SK-N-SH treated with all-trans-retinoic acid at 6 μM for 48 hours (cell line): Measurements from ENCODE around the gene MYO3B.

Source experiments
- ARNTL ChIP-seq: fragments of 450-650 bp; formaldehyde crosslinking; IDR thresholded peaks from 2 replicates; pipeline ENCODE4 v1.5.0; 2020; ENCODE audit warnings: low read depth, mild to moderate bottlenecking, moderate library complexity, borderline replicate concordance
- CREB5 ChIP-seq: fragments of 250-450 bp; sonication (Bioruptor Pico); IDR thresholded peaks from 2 replicates; pipeline ENCODE4 v1.5.1; 2020; ENCODE audit warnings: low read depth, mild to moderate bottlenecking, moderate library complexity
- CSDC2 ChIP-seq: fragments of 250-450 bp; sonication (Bioruptor Pico); IDR thresholded peaks from 2 replicates; pipeline ENCODE4 v1.5.0; 2020; ENCODE audit warnings: mild to moderate bottlenecking, moderate library complexity
- CSRNP3 ChIP-seq: fragments of 250-450 bp; sonication (Bioruptor Pico); IDR thresholded peaks from 2 replicates; pipeline ENCODE4 v1.5.1; 2021; ENCODE audit warnings: mild to moderate bottlenecking, moderate library complexity
- GLIS3 ChIP-seq: fragments of 250-450 bp; sonication (Bioruptor Pico); IDR thresholded peaks from 2 replicates; pipeline ENCODE4 v1.5.0; 2020; ENCODE audit warnings: mild to moderate bottlenecking, moderate library complexity
- OSR1 ChIP-seq: fragments of 250-450 bp; sonication (Bioruptor Pico); IDR thresholded peaks from 2 replicates; pipeline ENCODE4 v1.8.0; 2022; ENCODE audit warnings: moderate library complexity, mild to moderate bottlenecking, inconsistent platforms
- PATZ1 ChIP-seq: fragments of 250-450 bp; sonication (Bioruptor Pico); IDR thresholded peaks from 2 replicates; pipeline ENCODE4 v1.8.0; 2020; ENCODE audit warnings: mild to moderate bottlenecking, moderate library complexity, borderline replicate concordance
- POU6F1 ChIP-seq: fragments of 250-450 bp; sonication (Bioruptor Pico); IDR thresholded peaks from 2 replicates; pipeline ENCODE4 v1.8.0; 2021; ENCODE audit warnings: low read depth, mild to moderate bottlenecking, moderate library complexity, borderline replicate concordance
- RARB ChIP-seq: fragments of 250-450 bp; sonication (Bioruptor Pico); IDR thresholded peaks from 2 replicates; pipeline ENCODE4 v1.8.0; 2021; ENCODE audit warnings: mild to moderate bottlenecking, moderate library complexity
- TCF4 ChIP-seq: fragments of 250-450 bp; sonication (Bioruptor Pico); IDR thresholded peaks from 2 replicates; pipeline ENCODE4 v1.8.0; 2021; ENCODE audit warnings: mild to moderate bottlenecking, moderate library complexity, borderline replicate concordance
- ZC3H10 ChIP-seq: fragments of 250-450 bp; sonication (Bioruptor Pico); IDR thresholded peaks from 2 replicates; pipeline ENCODE4 v1.5.1; 2021; ENCODE audit warnings: mild to moderate bottlenecking, moderate library complexity
- ZFP3 ChIP-seq: fragments of 250-450 bp; sonication (Bioruptor Pico); IDR thresholded peaks from 2 replicates; pipeline ENCODE4 v1.5.0; 2020; ENCODE audit warnings: mild to moderate bottlenecking, moderate library complexity
- ZNF565 ChIP-seq: fragments of 450-650 bp; formaldehyde crosslinking; conservative IDR thresholded peaks from 2 replicates; pipeline ENCODE4 v1.5.0; 2020; ENCODE audit warnings: low read depth, mild to moderate bottlenecking, moderate library complexity
- ZNF8 ChIP-seq: fragments of 450-650 bp; formaldehyde crosslinking; IDR thresholded peaks from 2 replicates; pipeline ENCODE4 v1.5.0; 2020; ENCODE audit warnings: mild to moderate bottlenecking, moderate library complexity

GRCh38 chr2:170585067-170585466 is 407.1 kb downstream of the MYO3B start:
- TF ChIP-seq GLIS3 (CRISPR knock-in tag) (no peak), ZC3H10 (CRISPR knock-in tag) (no peak), ZNF565 (CRISPR knock-in tag) (no peak), CSRNP3 (CRISPR knock-in tag) (no peak), ZFP3 (no peak), POU6F1 (CRISPR knock-in tag) (no peak), CREB5 (no peak), RARB (no peak), TCF4 (CRISPR knock-in tag) (no peak), CSDC2 (CRISPR knock-in tag) (no peak), ZNF8 (CRISPR knock-in tag) (no peak), PATZ1 (CRISPR knock-in tag) (no peak), OSR1 (CRISPR knock-in tag) (no peak), ARNTL (CRISPR knock-in tag) (no peak)
